Cardiac fibroblast (primary cell): ENCODE measurements around the gene ARID1B.

Source experiments
- DNase-seq, 2 donors: peaks; one replicate each; pipeline versions ENCODE4 v3.0.0 to v3.0.0-alpha.2; 2010; ENCODE audit warnings: low read depth in 2 of 2
- H3K4me3 ChIP-seq, 2 donors: replicated peaks in 1 of 2; 1 replicate in 1 of 2; 2 replicates in 1 of 2; pipeline ENCODE4 v1.5.1; 2011; ENCODE audit warnings: low read depth in 2 of 2, low read length in 2 of 2, mild to moderate bottlenecking in 2 of 2, moderate library complexity in 1 of 2
- CTCF ChIP-seq: IDR thresholded peaks from one replicate; pipeline ENCODE4 v1.5.1; 2011; ENCODE audit warnings: low read depth, mild to moderate bottlenecking, low read length, inconsistent platforms

The ARID1B gene

GRCh38 chr6:157076451-157076822, 299.3 kb downstream of the ARID1B start:
- no peak for TF ChIP-seq CTCF
- H3K4me3 ChIP-seq = no peak overlapping the region
- no peak for DNase-seq

- no peak for DNase-seq
- H3K4me3 ChIP-seq = no peak overlapping the region
- no peak for TF ChIP-seq CTCF
Observed at GRCh38 chr6:157077251-157077650, 300.1 kb downstream of the ARID1B start.

- no peak overlapping the region for H3K4me3 ChIP-seq
- TF ChIP-seq CTCF = no peak
- DNase-seq = no peak
Observed at GRCh38 chr6:157078326-157078725, 301.1 kb downstream of the ARID1B start.

- no peak overlapping the region for H3K4me3 ChIP-seq
- no peak for DNase-seq
- TF ChIP-seq CTCF = no peak
Observed at GRCh38 chr6:157079277-157079676, 302.1 kb downstream of the ARID1B start.

GRCh38 chr6:157079771-157080170, 302.6 kb downstream of the ARID1B start:
- no peak for DNase-seq
- no peak for TF ChIP-seq CTCF

GRCh38 chr6:157080986-157081391, 303.8 kb downstream of the ARID1B start:
- TF ChIP-seq CTCF = no peak
- no peak for DNase-seq
- no peak overlapping the region for H3K4me3 ChIP-seq

More at GRCh38 chr6:157079771-157080170, 302.6 kb downstream of the ARID1B start:
- no peak overlapping the region for H3K4me3 ChIP-seq

GRCh38 chr6:157083343-157083742, 306.2 kb downstream of the ARID1B start:
- no peak overlapping the region for H3K4me3 ChIP-seq
- no peak for TF ChIP-seq CTCF
- DNase-seq = no peak
